Stimulated activated CD8-positive, alpha-beta memory T cell treated with anti-CD3 and anti-CD28 coated beads, Interleukin-15, amount 100 ng/mL, for 24 hours (primary cell): ENCODE measurements around the gene KDM4C.
"Not testable (repeated sequence)": the region's sequence is repeated elsewhere in the genome, so short reads cannot be mapped to it uniquely, and the experiment has no call there.

Experiments
- DNase-seq: peaks from one replicate; pipeline ENCODE4 v3.0.0-alpha.2; 2020; ENCODE audit warnings: low read depth

Gene KDM4C

GRCh38 chr9:6764011-6764410, 6.2 kb downstream of the KDM4C start:
- DNase-seq: no peak

- DNase-seq: no peak
Observed at GRCh38 chr9:6764523-6764922, 6.8 kb downstream of the KDM4C start.

GRCh38 chr9:6764950-6765349, 7.2 kb downstream of the KDM4C start:
- no peak for DNase-seq

- DNase-seq: no peak
Observed at GRCh38 chr9:6765396-6765795, 7.6 kb downstream of the KDM4C start.

GRCh38 chr9:6766606-6767005, 8.8 kb downstream of the KDM4C start:
- DNase-seq: no peak

GRCh38 chr9:6768587-6768986, 10.8 kb downstream of the KDM4C start:
- not testable (repeated sequence) for DNase-seq

GRCh38 chr9:6771722-6772121, 13.9 kb downstream of the KDM4C start:
- DNase-seq: no peak

- DNase-seq: no peak
Observed at GRCh38 chr9:6777213-6777902, 19.6 kb downstream of the KDM4C start.

- no peak for DNase-seq
Observed at GRCh38 chr9:6779417-6780241, 21.9 kb downstream of the KDM4C start.

- no peak for DNase-seq
Observed at GRCh38 chr9:6780690-6781089, 22.9 kb downstream of the KDM4C start.

- no peak for DNase-seq
Observed at GRCh38 chr9:6781476-6781875, 23.7 kb downstream of the KDM4C start.

- no peak for DNase-seq
Observed at GRCh38 chr9:6782345-6782744, 24.6 kb downstream of the KDM4C start.

- no peak for DNase-seq
Observed at GRCh38 chr9:6782981-6783380, 25.2 kb downstream of the KDM4C start.

GRCh38 chr9:6783753-6784152, 26.0 kb downstream of the KDM4C start:
- DNase-seq: no peak

GRCh38 chr9:6785682-6786081, 27.9 kb downstream of the KDM4C start:
- no peak for DNase-seq

GRCh38 chr9:6787793-6788161, 30.0 kb downstream of the KDM4C start:
- DNase-seq: no peak

- DNase-seq: no peak
Observed at GRCh38 chr9:6788162-6789016, 30.6 kb downstream of the KDM4C start.

- not testable (repeated sequence) for DNase-seq
Observed at GRCh38 chr9:6789017-6789338, 31.2 kb downstream of the KDM4C start.

- DNase-seq: no peak
Observed at GRCh38 chr9:6790866-6791265, 33.1 kb downstream of the KDM4C start.

GRCh38 chr9:6793203-6793602, 35.4 kb downstream of the KDM4C start:
- no peak for DNase-seq

- DNase-seq: no peak
Observed at GRCh38 chr9:6794936-6795335, 37.2 kb downstream of the KDM4C start.

GRCh38 chr9:6802926-6803325, 45.2 kb downstream of the KDM4C start:
- no peak for DNase-seq

GRCh38 chr9:6805532-6805931, 47.8 kb downstream of the KDM4C start:
- DNase-seq: no peak
